Tibial nerve (tissue), 4 donors: ENCODE results near the gene DLEU7. TPM values are rescaled to one million over a fixed set of nuclear protein-coding genes. Genes with fewer than 3 reads are reported as not detected.

Source experiments
- DNase-seq, 2 donors: peaks; one replicate each; pipeline ENCODE4 v3.0.0-alpha.2; 2019; ENCODE audit warnings: low spot score in 2 of 2
- H3K27ac ChIP-seq, 4 donors: fragments of 200-600 bp; sonication (generic) in 3 of 4; one replicate each; pipeline ENCODE4 v1.5.1; 2017 to 2019; ENCODE audit warnings: mild to moderate bottlenecking in 1 of 4
- H3K27me3 ChIP-seq, 2 donors: fragments of 200-600 bp; sonication (generic) in 1 of 2; one replicate each; pipeline versions ENCODE4 v1.5.1 to v1.6.0; 2017 to 2019
- H3K36me3 ChIP-seq, 3 donors: fragments of 200-600 bp; sonication (generic); one replicate each; pipeline ENCODE4 v1.5.1; 2018 to 2019
- H3K4me1 ChIP-seq, 4 donors: fragments of 200-600 bp; sonication (generic) in 3 of 4; one replicate each; pipeline ENCODE4 v1.5.1; 2017 to 2019
- H3K4me3 ChIP-seq, 4 donors: fragments of 200-600 bp; sonication (generic) in 3 of 4; one replicate each; pipeline ENCODE4 v1.5.1; 2017 to 2019; ENCODE audit warnings: mild to moderate bottlenecking in 1 of 4, moderate library complexity in 1 of 4
- H3K9me3 ChIP-seq, 4 donors: fragments of 200-600 bp; sonication (generic) in 3 of 4; one replicate each; pipeline ENCODE4 v1.5.1; 2017 to 2019
- EP300 ChIP-seq, 2 donors: sonication (generic); formaldehyde crosslinking; IDR thresholded peaks; one replicate each; pipeline ENCODE4 v1.6.1; 2017; ENCODE audit warnings: antibody characterized with exemption in 2 of 2, mild to moderate bottlenecking in 1 of 2
- POLR2A ChIP-seq, 2 donors: fragments of 450-650 bp; IDR thresholded peaks; one replicate each; pipeline ENCODE4 v1.6.1; 2017; ENCODE audit warnings: antibody characterized with exemption in 2 of 2, mild to moderate bottlenecking in 2 of 2, moderate library complexity in 2 of 2
- WGBS, 2 donors: methylation state at CpG; one replicate each; pipeline ENCODE4 v1.1.5; 2018; 5-methylcytosine and 5-hydroxymethylcytosine counted together
- total RNA-seq, 4 donors: library from RNA; depleted of rRNA; stranded (reverse); fragments of >200 nt; gene quantifications; one replicate each; pipeline ENCODE4 v1.1.0, GENCODE V29; 2016
- TF ChIP-seq, protein P1 (sequence below), 5 experiments: fragments of 200-600 bp in 3 of 5; fragments of 450-650 bp in 2 of 5; sonication (generic) in 3 of 5; IDR thresholded peaks; one replicate each; pipeline ENCODE4 v1.5.1; 2016 to 2019; ENCODE audit warnings: antibody characterized with exemption in 5 of 5, mild to moderate bottlenecking in 3 of 5, moderate library complexity in 2 of 5

Gene DLEU7
- total RNA-seq, 4 donors from 2014 or later, result 6.7 to 43.5 (median 11.5) TPM

DNA sequence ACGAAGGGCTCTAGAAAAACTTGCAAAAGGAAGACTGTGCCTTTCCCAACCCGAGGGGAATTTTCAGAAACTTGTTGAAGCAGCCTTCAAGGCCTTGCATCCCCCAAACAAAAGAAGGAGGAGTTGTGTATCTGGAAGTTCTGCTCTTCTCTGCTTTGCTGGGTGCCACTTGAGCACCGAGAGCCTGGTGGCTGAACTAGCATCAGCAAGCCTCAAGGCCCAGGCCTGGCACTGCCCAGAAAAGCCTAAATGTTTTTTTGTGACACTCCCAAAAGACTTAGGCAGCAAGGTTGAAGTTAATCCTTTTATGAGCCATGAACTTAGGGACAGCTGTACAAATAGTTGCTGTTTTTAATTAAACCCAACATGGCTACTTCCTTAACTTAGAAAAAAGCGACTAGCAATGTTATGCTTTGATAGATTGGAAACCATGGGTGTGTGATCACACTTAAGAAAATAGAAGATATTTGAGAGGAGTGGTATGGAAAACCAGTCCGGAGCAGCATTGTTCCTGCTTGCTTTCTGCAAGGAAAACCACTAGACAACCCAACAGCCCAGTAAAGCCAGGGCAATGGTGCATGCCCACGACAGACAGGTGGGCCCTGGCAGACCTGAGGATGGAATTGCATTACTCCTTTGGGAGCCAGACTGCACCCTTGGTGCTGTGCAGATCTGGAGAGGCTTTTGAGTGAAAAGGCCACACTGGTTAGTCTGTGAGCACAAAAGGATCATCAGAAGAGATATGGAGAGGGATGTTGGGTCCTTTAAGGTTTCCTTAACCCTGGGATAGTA, 788 bp upstream of the DLEU7 start:
- H3K27me3 ChIP-seq, result no peaks in the 10 kb centered on the region
- H3K27ac ChIP-seq, result peak overlapping the region in 2 of 4 donors; percentile 8 to 64
- H3K4me1 ChIP-seq, result peaks cover 0 to 32% (median 3%) of the 10 kb centered on the region in 4 donors
- DNase-seq, result no peak
- H3K9me3 ChIP-seq, result no peaks in the 10 kb centered on the region
- 57 to 67% methylated on average over 6 of the region's 6 CpGs for WGBS, 2 donors
- H3K4me3 ChIP-seq, result peak overlapping the region in 2 of 4 donors; percentile 23 to 54
- no peaks in the 10 kb centered on the region for H3K36me3 ChIP-seq
- TF ChIP-seq, protein P1, sequence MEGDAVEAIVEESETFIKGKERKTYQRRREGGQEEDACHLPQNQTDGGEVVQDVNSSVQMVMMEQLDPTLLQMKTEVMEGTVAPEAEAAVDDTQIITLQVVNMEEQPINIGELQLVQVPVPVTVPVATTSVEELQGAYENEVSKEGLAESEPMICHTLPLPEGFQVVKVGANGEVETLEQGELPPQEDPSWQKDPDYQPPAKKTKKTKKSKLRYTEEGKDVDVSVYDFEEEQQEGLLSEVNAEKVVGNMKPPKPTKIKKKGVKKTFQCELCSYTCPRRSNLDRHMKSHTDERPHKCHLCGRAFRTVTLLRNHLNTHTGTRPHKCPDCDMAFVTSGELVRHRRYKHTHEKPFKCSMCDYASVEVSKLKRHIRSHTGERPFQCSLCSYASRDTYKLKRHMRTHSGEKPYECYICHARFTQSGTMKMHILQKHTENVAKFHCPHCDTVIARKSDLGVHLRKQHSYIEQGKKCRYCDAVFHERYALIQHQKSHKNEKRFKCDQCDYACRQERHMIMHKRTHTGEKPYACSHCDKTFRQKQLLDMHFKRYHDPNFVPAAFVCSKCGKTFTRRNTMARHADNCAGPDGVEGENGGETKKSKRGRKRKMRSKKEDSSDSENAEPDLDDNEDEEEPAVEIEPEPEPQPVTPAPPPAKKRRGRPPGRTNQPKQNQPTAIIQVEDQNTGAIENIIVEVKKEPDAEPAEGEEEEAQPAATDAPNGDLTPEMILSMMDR (IDR thresholded peaks at IDR 0.05), result no peak
- TF ChIP-seq POLR2A (IDR thresholded peaks at IDR 0.05), result no peak
- TF ChIP-seq EP300 (IDR thresholded peaks at IDR 0.05), result no peak

GRCh38 chr13:50842990-50843256, 569 bp downstream of the DLEU7 start:
- no peaks in the 10 kb centered on the region for H3K9me3 ChIP-seq
- H3K27me3 ChIP-seq, result no peaks in the 10 kb centered on the region
- H3K4me3 ChIP-seq, result peak overlapping the region; percentile 23 to 54 (median 34)
- H3K36me3 ChIP-seq, result peaks cover 0 to 3% (median 0%) of the 10 kb centered on the region in 3 donors
- TF ChIP-seq, protein P1 (IDR thresholded peaks at IDR 0.05), result no peak
- no peak for TF ChIP-seq POLR2A (IDR thresholded peaks at IDR 0.05)
- TF ChIP-seq EP300 (IDR thresholded peaks at IDR 0.05), result no peak
- DNase-seq, result no peak
- WGBS, 2 donors, result 31 to 46% methylated on average over 5 to 8 of the region's 8 CpGs
- peak overlapping the region in 2 of 4 donors; percentile 4 to 64 for H3K27ac ChIP-seq
- peaks cover 0 to 32% (median 3%) of the 10 kb centered on the region in 4 donors for H3K4me1 ChIP-seq

GRCh38 chr13:50842251-50842989, 1.1 kb downstream of the DLEU7 start:
- H3K4me3 ChIP-seq, result peak overlapping the region in 3 of 4 donors; percentile 32 to 54 (median 35)
- TF ChIP-seq POLR2A (IDR thresholded peaks at IDR 0.05) (no peak), EP300 (IDR thresholded peaks at IDR 0.05) (no peak)
- TF ChIP-seq, protein P1 (IDR thresholded peaks at IDR 0.05), result no peak
- WGBS, 2 donors, result 68 to 72% methylated on average over 10 of the region's 10 CpGs

GRCh38 chr13:50841786-50842185, 1.7 kb downstream of the DLEU7 start:
- 88 to 89% methylated on average over 7 of the region's 7 CpGs for WGBS, 2 donors
- H3K27ac ChIP-seq, result no peak overlapping the region
- TF ChIP-seq EP300 (IDR thresholded peaks at IDR 0.05), result no peak
- TF ChIP-seq, protein P1 (IDR thresholded peaks at IDR 0.05), result no peak
- TF ChIP-seq POLR2A (IDR thresholded peaks at IDR 0.05), result no peak
- H3K36me3 ChIP-seq, result peaks cover 0 to 3% (median 0%) of the 10 kb centered on the region in 3 donors
- H3K27me3 ChIP-seq, result no peaks in the 10 kb centered on the region
- H3K4me3 ChIP-seq, result peak overlapping the region in 1 of 4 donors; percentile 54
- H3K4me1 ChIP-seq, result peaks cover 0 to 32% (median 3%) of the 10 kb centered on the region in 4 donors
- no peak for DNase-seq
- H3K9me3 ChIP-seq, result no peaks in the 10 kb centered on the region

More at GRCh38 chr13:50842251-50842989, 1.1 kb downstream of the DLEU7 start:
- H3K27ac ChIP-seq, result peak overlapping the region in 2 of 4 donors; percentile 4 to 64
- DNase-seq, result no peak
- peaks cover 0 to 3% (median 0%) of the 10 kb centered on the region in 3 donors for H3K36me3 ChIP-seq
- no peaks in the 10 kb centered on the region for H3K27me3 ChIP-seq
- H3K4me1 ChIP-seq, result peaks cover 0 to 32% (median 3%) of the 10 kb centered on the region in 4 donors
- no peaks in the 10 kb centered on the region for H3K9me3 ChIP-seq

GRCh38 chr13:50840284-50840683, 3.2 kb downstream of the DLEU7 start:
- H3K4me3 ChIP-seq, result no peak overlapping the region
- no peak overlapping the region for H3K27ac ChIP-seq
- no peaks in the 10 kb centered on the region for H3K9me3 ChIP-seq
- no peak for DNase-seq
- H3K36me3 ChIP-seq, result peaks cover 0 to 3% (median 0%) of the 10 kb centered on the region in 3 donors
- 71 to 75% methylated on average over 3 of the region's 3 CpGs for WGBS, 2 donors
- TF ChIP-seq POLR2A (IDR thresholded peaks at IDR 0.05), result no peak
- no peak for TF ChIP-seq EP300 (IDR thresholded peaks at IDR 0.05)
- TF ChIP-seq, protein P1 (IDR thresholded peaks at IDR 0.05), result no peak
- no peaks in the 10 kb centered on the region for H3K27me3 ChIP-seq
- peaks cover 0 to 27% (median 3%) of the 10 kb centered on the region in 4 donors for H3K4me1 ChIP-seq
